Bronchial epithelial cell (primary cell): Measurements from ENCODE around the gene SMYD2. TPM values are rescaled to one million over a fixed set of nuclear protein-coding genes. Genes with fewer than 3 reads are reported as not detected.

ENCODE experiments used
- DNase-seq: peaks from one replicate; pipeline ENCODE4 v3.0.0-alpha.2; 2010; ENCODE audit warnings: low read depth
- FAIRE-seq: peaks from 2 replicates; lab custom pipeline; 2011; peaks lifted over from hg19 to GRCh38; lab: Jason Lieb, UNC
- H3K27me3 ChIP-seq: 2 replicates; pipeline ENCODE4 v1.5.1; 2011; ENCODE audit warnings: low read length; ENCODE audit not compliant: control insufficient read depth, insufficient read depth
- H3K36me3 ChIP-seq: 2 replicates; pipeline ENCODE4 v1.5.1; 2011; ENCODE audit warnings: low read length; ENCODE audit not compliant: control insufficient read depth, insufficient read depth
- H3K4me3 ChIP-seq: 2 replicates; pipeline ENCODE4 v1.5.1; 2011; ENCODE audit warnings: mild to moderate bottlenecking, low read depth, low read length, control low read depth
- CTCF ChIP-seq: IDR thresholded peaks from 2 replicates; pipeline ENCODE4 v1.5.1; 2011; ENCODE audit warnings: mild to moderate bottlenecking, moderate library complexity, low read length, control low read depth, inconsistent platforms; ENCODE audit not compliant: insufficient read depth, severe bottlenecking
- total RNA-seq: library from RNA; depleted of rRNA; stranded (reverse); fragments of >200 nt; gene quantifications from 2 replicates; pipeline ENCODE4 v1.2.1, GENCODE V29; 2014

The SMYD2 gene
- total RNA-seq, 1 donor from 2014 or later = 58.4 TPM

GRCh38 chr1:214354440-214355148 lies 73.6 kb downstream of the SMYD2 start:
- TF ChIP-seq CTCF = no peak
- Histone ChIP-seq H3K27me3 (no peaks in the 10 kb centered on the region), H3K36me3 (peaks cover 21% of the 10 kb centered on the region), H3K4me3 (no peak overlapping the region)
- no peak for FAIRE-seq
- no peak for DNase-seq

- no peak overlapping the region for H3K4me3 ChIP-seq
- peaks cover 44% of the 10 kb centered on the region for H3K36me3 ChIP-seq
- no peaks in the 10 kb centered on the region for H3K27me3 ChIP-seq
- FAIRE-seq (no peak), DNase-seq (no peak)
- no peak for TF ChIP-seq CTCF
Measured at GRCh38 chr1:214360116-214360515, 79.2 kb downstream of the SMYD2 start.

- H3K27me3 ChIP-seq = no peaks in the 10 kb centered on the region
- no peak overlapping the region for H3K4me3 ChIP-seq
- peaks cover 45% of the 10 kb centered on the region for H3K36me3 ChIP-seq
- no peak for DNase-seq
- no peak for TF ChIP-seq CTCF
- no peak for FAIRE-seq
Measured at GRCh38 chr1:214360525-214361164, 79.7 kb downstream of the SMYD2 start.

- Histone ChIP-seq H3K36me3 (peaks cover 41% of the 10 kb centered on the region), H3K27me3 (no peaks in the 10 kb centered on the region), H3K4me3 (no peak overlapping the region)
- FAIRE-seq = no peak
- no peak for DNase-seq
- no peak for TF ChIP-seq CTCF
Measured at GRCh38 chr1:214361636-214362035, 80.7 kb downstream of the SMYD2 start.

- DNase-seq (no peak), FAIRE-seq (no peak)
- H3K27me3 ChIP-seq = no peaks in the 10 kb centered on the region
- no peak overlapping the region for H3K4me3 ChIP-seq
- no peak for TF ChIP-seq CTCF
- peaks cover 38% of the 10 kb centered on the region for H3K36me3 ChIP-seq
Measured at GRCh38 chr1:214362188-214362882, 81.4 kb downstream of the SMYD2 start.
